ENCODE measurements around the gene PGAP2. TPM values are rescaled to one million over a fixed set of nuclear protein-coding genes. Genes with fewer than 3 reads are reported as not detected.

PGAP2 gene
- total RNA-seq, 6 donors from 2014 or later: 19.5 to 106 (median 25.2) TPM

DNA sequence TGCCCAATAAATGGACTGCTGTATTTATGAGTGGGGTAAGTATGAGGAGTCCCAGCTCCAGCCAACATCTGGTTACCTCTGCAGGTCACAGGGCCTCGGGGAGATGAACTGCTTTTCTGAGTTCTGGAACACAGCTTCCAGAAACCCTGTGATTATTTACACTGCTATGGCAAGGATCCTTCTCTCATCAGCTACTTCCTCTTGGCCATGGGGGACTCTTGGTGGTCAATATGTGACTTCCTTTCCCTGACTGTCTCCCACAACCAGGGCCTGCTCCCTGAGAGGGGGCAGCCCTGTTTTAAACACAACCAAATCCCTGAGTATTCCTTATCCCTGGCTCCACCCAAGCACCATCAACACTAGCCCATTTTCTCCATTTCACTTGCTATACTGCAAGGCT is 22.4 kb downstream of the PGAP2 start:
- Histone ChIP-seq H3K27me3 (no peaks in the 10 kb centered on the region), H3K36me3 (peaks cover 14 to 41% (median 29%) of the 10 kb centered on the region in 4 donors), H3K27ac (peak overlapping the region; percentile 49 to 99 (median 81)), H3K9me3 (no peaks in the 10 kb centered on the region), H3K4me3 (no peak overlapping the region), H3K4me1 (peaks cover 52 to 55% (median 53%) of the 10 kb centered on the region in 4 donors)
- ATAC-seq (ENCODE audit: low FRiP score in 2 of 2): no peak
- DNase-seq: no peak
- TF ChIP-seq POLR2AphosphoS5 (IDR thresholded peaks at IDR 0.05): no peak
- no peak for TF ChIP-seq POLR2A (IDR thresholded peaks at IDR 0.05)
- TF ChIP-seq, protein P1, sequence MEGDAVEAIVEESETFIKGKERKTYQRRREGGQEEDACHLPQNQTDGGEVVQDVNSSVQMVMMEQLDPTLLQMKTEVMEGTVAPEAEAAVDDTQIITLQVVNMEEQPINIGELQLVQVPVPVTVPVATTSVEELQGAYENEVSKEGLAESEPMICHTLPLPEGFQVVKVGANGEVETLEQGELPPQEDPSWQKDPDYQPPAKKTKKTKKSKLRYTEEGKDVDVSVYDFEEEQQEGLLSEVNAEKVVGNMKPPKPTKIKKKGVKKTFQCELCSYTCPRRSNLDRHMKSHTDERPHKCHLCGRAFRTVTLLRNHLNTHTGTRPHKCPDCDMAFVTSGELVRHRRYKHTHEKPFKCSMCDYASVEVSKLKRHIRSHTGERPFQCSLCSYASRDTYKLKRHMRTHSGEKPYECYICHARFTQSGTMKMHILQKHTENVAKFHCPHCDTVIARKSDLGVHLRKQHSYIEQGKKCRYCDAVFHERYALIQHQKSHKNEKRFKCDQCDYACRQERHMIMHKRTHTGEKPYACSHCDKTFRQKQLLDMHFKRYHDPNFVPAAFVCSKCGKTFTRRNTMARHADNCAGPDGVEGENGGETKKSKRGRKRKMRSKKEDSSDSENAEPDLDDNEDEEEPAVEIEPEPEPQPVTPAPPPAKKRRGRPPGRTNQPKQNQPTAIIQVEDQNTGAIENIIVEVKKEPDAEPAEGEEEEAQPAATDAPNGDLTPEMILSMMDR (IDR thresholded peaks at IDR 0.05): no peak
- TF ChIP-seq EP300 (IDR thresholded peaks at IDR 0.05): no peak
- 50 to 56% methylated on average over 1 of the region's 1 CpG for WGBS, 2 donors

GRCh38 chr11:3831378-3832239 is 23.2 kb downstream of the PGAP2 start:
- peak in 1 of 2 donors; percentile 67 for DNase-seq
- 50 to 56% methylated on average over 12 of the region's 13 CpGs for WGBS, 2 donors
- H3K36me3 ChIP-seq: peaks cover 14 to 32% (median 25%) of the 10 kb centered on the region in 4 donors

GRCh38 chr11:3832816-3833215 is 24.5 kb downstream of the PGAP2 start:
- DNase-seq (no peak), ATAC-seq (ENCODE audit: low FRiP score in 2 of 2) (no peak)
- H3K9me3 ChIP-seq: no peaks in the 10 kb centered on the region
- no peak for TF ChIP-seq POLR2AphosphoS5 (IDR thresholded peaks at IDR 0.05)
- no peak for TF ChIP-seq EP300 (IDR thresholded peaks at IDR 0.05)
- no peak for TF ChIP-seq POLR2A (IDR thresholded peaks at IDR 0.05)
- TF ChIP-seq, protein P1 (IDR thresholded peaks at IDR 0.05): no peak
- H3K27me3 ChIP-seq: no peaks in the 10 kb centered on the region
- H3K27ac ChIP-seq: peak overlapping the region; percentile 49 to 99 (median 81)
- peaks cover 71 to 76% (median 73%) of the 10 kb centered on the region in 4 donors for H3K4me1 ChIP-seq
- peaks cover 4 to 20% (median 13%) of the 10 kb centered on the region in 4 donors for H3K36me3 ChIP-seq
- WGBS, 2 donors: 84 to 97% methylated on average over 2 of the region's 2 CpGs
- no peak overlapping the region for H3K4me3 ChIP-seq

More at GRCh38 chr11:3831378-3832239, 23.2 kb downstream of the PGAP2 start:
- Histone ChIP-seq H3K4me1 (peaks cover 61 to 64% (median 62%) of the 10 kb centered on the region in 4 donors), H3K9me3 (no peaks in the 10 kb centered on the region), H3K27me3 (no peaks in the 10 kb centered on the region), H3K4me3 (no peak overlapping the region), H3K27ac (peak overlapping the region; percentile 49 to 99 (median 81))
- ATAC-seq (ENCODE audit: low FRiP score in 2 of 2): peak; percentile 66 to 67
- TF ChIP-seq EP300 (IDR thresholded peaks at IDR 0.05): no peak
- TF ChIP-seq POLR2A (IDR thresholded peaks at IDR 0.05): no peak
- TF ChIP-seq POLR2AphosphoS5 (IDR thresholded peaks at IDR 0.05): peak in 1 of 2 donors; percentile 16
- TF ChIP-seq, protein P1 (IDR thresholded peaks at IDR 0.05): no peak

DNA sequence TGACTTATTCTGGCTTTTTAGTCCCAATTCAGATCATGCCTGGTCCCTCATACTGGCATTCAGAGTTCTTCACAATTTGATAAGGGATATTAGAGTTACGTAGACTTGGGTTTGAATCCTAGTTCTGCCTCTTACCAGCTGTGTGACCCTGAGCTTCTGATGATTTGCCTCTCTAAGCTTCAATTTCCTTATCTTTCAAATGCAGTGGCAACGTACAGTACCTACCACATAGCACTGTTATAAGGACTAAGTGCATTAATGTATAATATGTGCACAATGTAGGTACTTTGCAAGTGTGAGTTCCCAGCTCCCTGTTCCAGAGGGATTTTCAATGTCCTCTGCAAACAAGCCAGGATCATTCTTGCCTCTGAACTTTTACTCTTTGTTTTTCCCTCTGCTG is 25.1 kb downstream of the PGAP2 start:
- H3K4me3 ChIP-seq: no peak overlapping the region
- TF ChIP-seq EP300 (IDR thresholded peaks at IDR 0.05) (no peak), POLR2A (IDR thresholded peaks at IDR 0.05) (no peak), POLR2AphosphoS5 (IDR thresholded peaks at IDR 0.05) (no peak)
- TF ChIP-seq, protein P1 (IDR thresholded peaks at IDR 0.05): no peak
- H3K27me3 ChIP-seq: no peaks in the 10 kb centered on the region
- peak overlapping the region in 3 of 4 donors; percentile 96 to 99 (median 97) for H3K27ac ChIP-seq
- DNase-seq (no peak), ATAC-seq (ENCODE audit: low FRiP score in 2 of 2) (no peak)
- WGBS, 2 donors: 82 to 85% methylated on average over 2 of the region's 2 CpGs
- peaks cover 75 to 82% (median 79%) of the 10 kb centered on the region in 4 donors for H3K4me1 ChIP-seq
- no peaks in the 10 kb centered on the region for H3K9me3 ChIP-seq
- H3K36me3 ChIP-seq: peaks cover 4 to 15% (median 10%) of the 10 kb centered on the region in 4 donors

Measured in upper lobe of left lung (tissue), 6 donors.